Hematopoietic multipotent progenitor cell treated with erythropoietin and hydrocortisone succinate and interleukin-3 and kit ligand, for 6 days (in vitro differentiated cells): ENCODE measurements around the gene ETFB.
A peak's percentile ranks its signal among the peaks of the same experiment; 100 is the strongest.

Experiments
- DNase-seq: peaks from one replicate; pipeline ENCODE4 v3.0.0-alpha.2; 2015

The ETFB gene

DNA sequence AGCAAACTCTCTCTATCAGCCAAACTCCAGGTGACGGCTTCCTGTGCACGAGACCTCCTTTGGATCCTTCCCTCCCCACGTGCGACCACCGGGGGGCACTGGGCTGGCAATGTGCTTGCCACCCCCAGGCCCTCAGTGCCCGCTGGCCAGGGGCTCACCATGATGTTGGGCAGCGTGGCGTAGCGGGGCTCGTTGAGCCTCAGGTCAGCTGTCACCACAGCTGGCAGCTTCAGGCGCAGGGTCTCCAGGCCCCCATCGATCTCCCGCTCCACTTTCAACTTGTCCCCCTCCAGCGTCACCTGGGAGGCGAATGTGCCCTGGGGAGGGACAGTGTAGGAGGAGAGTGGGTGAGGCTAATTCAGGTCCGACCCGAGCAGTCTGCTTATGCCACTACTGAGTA is 19.4 kb downstream of the ETFB start:
- no peak for DNase-seq

DNA sequence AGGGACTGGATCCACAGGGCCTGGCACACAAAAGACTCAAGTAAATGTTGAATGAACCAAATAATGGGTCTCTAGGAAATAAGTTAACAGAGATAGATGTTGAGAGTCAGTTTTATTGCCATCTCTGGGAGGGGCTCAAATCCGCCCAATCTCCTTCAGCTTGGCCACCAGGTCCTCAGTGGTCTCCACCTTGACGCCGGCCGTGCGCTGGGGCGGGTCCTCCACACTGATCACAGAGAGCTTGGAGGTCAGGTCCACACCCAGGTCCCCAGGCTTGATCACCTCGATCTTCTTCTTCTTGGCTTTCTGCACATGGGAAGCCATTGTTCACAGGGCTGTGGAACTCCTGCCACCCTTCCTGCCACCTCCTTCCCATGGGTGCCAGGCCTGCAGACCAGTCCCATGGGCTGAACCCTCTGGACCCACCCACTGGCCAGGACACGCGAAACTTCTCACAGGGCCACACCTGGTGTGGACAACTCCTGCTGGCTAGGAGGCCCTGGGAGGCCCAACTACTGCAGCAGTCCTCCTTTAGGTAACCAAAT is 21.0 kb downstream of the ETFB start:
- no peak for DNase-seq

DNA sequence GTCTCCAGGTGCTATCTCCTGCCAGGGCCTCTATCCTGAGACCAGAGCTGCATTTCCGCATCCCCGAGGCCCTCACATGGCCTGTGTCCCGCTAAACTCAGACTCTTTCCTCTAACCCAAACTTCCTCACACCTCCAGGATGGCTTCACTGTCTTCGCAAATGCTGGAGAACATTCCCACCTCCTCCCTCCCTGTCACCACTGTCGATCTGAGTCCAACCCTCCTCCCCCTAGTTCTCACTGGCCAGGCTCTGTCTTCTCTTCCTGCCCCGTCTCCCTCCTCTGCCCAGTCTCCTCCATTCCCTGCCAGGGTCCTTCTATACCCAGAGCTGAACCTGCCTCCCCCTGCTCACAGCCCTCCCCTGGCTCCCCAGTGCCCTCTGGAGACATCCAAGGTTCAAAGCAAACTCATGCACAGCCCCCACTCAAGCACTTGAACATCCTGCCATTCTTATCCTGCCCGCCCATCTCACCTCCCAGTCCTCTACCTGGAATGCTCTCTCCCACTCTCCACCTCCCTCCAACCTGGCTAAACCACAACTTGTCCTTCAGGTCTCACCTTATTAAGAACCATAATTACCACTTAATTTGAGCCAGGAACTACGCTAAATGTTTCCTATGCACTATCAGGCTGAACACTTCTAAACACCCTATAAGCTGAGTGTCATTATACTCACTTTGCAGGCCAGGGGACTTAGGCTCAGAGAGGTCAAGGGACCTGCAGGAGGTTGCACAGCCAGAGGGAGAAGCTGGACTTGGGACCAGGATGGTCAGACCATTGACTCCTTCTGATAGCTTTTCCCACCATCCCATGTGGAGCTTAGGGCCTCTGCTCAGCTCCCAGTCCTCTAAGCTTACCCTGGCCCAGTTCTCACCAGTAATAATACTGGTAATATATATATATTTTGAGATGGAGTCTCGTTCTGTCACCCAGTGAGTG is 23.3 kb downstream of the ETFB start:
- no peak for DNase-seq

DNA sequence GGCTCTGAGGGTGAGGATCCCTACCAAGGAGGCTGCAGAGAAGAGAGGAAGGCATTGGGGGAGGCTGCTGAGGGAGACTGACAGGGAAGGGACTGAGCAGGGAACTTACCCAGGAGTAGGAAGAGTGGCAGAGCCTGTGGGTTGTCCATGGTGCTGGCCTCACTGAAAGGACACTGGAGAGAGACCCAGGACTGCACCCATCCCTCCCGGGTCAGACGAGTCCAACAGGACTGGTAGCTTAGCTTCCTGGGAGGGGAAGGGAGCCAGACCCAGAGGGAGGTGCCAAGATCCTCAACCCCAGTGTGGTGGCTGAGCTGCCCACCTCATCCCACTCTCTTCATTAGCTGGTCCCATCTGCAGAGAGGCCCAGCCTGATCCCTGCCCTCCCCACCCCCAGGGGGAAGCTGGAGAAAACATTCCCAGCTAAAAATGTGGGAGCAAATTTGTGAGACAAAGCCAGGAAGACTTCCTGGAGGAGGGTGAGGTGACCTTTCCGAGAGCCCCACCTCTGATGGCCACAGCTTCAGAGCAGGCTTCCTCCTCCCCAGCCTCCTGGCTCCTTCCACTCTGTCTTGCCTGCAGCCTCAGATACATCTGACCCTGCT is 24.1 kb downstream of the ETFB start, which contains the start of gene VSIG10L:
TSS of gene VSIG10L (minus strand) at position 164 of the 605 bp plus-strand sequence. CDS start at position 149, 15 bp downstream.
- no peak for DNase-seq

DNA sequence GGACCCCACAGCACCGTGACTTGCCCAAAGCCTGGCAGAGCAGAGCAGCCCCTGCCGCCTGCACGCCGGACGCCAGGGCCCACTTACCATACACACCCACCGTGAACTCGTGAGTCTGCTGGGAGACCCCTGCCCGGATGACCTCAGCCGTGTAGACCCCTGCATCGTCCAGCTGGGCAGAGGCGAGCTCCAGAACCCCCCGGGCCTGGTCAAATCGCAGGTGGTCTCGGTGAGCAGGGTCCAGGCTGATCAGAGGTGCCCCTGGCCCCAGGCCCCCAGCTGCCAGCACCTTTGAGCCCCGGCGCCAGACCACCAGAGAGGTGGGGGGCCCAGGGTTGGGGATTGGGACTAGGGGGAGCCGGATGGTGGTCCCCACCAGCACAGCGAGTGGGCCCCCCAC is 25.1 kb downstream of the ETFB start:
- no peak for DNase-seq

DNA sequence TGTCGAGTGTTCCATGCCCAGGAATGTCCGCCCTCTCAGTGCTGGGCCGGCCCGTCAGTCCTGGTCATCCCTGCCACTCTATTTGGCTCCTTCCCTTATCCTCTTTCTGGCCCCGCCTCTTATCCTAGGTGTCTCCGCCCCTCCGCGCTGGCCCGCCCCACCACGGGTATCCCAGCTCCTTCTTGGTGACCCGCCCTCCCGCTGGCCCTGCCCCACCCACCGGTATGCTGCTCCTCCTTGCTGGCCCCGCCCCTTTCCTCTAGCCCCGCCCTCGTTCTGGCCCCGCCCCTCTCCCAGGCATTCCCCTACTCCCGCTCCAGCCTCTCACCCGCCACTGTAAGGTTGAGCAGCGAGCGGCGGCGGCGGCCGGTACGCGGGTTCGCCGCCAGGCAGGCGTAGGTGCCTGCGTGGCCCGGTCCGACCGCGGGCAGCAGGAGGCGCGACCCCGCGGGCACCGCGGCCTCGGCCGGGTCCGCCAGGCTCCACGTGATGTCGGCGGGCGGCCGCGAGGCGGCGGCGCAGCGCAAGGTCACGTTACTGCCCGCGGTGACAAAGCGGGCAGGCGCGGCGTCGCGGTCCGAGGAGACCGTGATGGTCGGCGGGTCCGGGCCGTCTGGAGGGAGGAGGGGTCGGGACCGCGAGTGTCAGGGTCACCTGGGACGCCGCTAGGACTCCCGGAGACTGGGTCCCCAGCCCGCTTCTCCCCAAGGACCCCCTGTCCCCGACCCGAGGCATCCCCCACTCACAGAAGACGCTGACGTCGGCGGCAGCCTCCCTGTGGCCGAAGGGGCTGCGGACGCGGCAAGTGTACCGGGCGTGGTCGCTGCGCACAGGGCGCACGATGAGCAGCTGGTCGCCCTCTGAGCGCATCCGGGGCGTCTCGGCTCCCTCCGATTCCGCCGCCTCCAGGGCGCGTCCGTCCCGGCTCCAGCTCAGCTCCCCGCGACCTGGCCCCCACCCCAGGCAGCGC is 26.2 kb downstream of the ETFB start:
- DNase-seq: peak; percentile 98

DNA sequence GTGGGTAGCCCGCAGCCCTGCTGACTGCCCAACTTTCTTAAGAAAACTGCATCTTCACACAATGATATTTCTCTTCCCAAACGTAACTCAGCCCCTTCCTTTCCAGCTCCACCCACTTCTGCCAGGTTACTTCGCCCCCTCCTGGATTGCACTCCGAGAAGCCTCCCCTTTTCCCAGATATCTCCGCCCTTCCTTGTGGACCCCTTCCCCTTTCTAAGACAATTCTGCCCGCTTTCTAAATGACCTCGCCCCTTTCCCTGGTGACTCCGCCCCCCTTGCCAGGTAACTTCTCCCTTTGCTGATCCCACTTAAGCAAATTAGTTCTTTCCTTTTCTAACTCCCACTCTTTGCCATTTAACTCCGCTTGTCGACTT is 26.9 kb downstream of the ETFB start:
- no peak for DNase-seq

DNA sequence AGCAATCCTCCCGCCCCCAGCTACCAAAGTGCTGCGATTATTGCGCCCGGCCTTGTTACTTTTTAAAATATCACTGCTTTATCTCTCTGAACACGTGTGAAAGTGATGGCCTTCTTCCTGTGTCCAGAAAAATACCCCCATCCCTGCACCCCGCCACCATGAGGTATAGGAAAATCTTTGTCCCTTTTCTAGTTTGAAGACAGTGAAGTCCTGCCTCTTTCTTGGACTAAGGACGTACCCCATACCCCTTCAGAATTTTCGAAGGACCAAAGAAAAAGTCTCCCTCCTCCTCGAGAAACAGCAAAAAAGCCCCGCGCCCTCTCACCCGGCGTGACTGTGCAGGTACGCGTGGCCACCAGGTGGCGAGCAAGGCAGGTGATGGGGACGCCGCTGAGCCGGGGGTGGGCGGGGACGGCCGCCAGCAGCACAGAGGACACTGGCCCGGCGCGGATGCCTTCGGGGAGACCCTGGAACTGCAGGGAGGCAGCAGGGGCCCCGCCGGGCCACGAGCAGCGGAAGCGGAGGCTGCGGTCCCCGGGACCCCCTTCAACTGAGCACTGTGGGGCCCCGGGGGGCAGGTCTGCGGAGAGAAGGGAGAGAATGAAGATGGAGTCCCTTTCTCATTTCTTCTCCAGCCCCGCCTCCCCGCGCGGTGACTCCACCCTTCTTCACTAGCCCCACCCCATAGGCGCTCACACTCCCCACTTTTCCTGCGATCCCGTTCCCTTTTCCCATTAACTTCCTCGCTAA is 27.4 kb downstream of the ETFB start:
- DNase-seq: peak; percentile 88

DNA sequence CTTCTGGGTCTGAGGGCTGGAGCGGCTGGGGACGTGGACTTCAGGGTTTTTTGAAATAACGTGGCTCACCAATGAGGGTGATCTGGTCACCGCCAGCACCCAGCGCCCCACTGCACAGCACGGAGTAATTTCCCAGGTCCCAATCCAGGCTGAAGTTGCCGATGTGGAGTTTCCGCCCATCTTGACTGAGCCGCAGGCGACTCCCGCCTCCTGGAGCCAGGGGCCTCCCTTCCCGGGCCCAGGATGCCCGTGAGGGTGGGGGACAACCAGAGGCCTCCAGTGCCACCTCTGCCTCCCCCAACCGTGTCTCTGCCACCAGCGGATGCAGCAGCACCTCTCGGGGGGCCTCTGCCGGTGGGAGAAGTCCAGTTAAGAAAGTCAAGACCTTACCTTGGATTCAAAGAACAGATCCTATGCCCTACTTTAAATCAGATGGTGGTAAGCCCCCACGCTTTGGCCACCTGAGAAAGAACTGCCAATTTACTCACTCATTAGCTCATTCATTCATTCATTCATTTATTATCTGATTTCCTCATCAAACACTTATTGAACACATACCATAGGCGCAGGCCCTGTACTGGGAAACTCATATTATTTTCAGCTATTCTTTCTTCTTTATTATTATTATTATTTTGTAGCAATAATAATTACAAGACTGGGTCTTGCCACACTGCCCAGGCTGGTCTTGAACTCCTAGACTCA is 28.2 kb downstream of the ETFB start:
- no peak for DNase-seq

DNA sequence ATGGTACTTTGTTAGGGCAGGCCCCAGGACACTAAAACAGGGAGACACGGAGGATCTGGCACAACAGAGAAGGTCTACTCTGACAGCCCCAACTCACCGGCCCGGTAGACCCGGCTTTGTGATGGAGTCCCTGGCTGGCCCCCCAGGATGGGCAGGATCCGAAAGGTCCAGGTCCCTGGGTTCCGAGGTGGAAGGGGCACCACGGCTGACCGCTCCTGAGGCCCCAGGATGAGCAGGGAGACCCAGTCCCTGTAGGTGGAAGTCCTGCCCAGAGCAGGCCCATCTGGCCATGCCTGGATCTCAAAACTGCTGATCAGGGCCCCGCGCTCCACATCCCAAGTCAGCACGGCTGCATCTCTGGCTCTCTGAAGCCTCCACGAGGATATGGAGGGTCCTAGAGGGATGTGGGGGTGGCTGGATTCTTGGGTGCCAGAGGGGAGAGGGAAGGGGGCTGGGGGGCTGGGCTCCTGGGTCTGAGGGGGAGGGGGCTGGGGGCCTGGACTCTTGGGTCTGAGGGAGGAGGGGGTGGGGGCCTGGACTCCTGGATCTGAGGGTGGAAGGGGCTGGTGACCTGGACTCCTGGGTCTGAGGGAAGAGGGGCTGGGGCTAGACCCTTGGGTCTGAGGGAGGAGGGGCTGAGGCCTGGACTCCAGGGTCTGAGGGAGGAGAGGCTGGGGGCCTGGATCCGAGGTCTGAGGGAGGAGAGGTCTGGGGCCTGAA is 28.9 kb downstream of the ETFB start:
- no peak for DNase-seq

DNA sequence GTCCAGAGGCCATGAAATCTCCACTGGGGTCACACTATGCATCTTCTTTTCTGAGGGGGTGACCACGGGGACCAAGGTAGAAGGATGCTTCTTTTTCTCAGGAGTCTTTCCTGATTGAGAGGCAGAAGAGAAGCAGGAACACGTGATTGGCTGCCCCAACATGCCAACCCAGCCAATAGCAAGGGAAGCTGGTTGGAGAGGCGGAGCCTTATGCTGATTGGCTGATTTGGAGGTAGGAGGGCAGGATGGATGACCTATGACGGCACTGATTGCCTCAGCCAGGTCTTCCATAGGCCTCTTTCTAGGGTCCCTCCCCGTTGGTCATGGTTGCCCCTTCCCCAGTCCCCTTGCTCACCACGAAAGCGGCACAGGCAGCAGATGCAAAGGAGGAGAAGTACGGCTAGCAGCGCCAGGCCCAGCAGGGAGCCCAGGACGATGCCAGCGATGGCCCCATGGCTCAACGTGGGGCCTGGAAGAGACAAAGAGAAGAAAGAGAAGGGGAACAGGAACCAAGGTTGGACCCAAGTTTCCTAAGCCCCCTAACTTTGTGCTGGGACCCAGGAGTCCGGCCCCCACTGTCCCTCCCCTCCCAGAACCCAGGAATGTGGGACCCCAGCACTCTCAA is 32.2 kb downstream of the ETFB start:
- no peak for DNase-seq

DNA sequence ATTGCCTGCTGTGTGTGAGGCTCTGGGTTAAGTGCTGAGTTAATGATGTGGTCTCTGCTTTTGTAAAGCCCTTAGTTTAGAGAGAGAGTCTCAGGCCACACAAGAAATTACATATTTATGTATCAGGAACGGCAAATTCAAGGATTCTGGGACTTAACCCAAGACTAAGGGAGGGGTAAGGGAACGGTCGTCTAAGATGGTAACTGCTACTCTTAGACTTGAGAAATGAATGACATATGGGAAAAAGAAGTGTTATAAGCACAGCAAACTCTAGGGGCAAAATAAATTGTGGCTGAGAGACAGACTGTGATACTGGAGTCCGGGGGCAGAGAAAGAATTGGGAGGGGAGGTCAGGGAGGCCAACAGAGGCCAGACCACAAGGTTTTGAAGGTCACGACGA is 34.5 kb downstream of the ETFB start:
- no peak for DNase-seq

DNA sequence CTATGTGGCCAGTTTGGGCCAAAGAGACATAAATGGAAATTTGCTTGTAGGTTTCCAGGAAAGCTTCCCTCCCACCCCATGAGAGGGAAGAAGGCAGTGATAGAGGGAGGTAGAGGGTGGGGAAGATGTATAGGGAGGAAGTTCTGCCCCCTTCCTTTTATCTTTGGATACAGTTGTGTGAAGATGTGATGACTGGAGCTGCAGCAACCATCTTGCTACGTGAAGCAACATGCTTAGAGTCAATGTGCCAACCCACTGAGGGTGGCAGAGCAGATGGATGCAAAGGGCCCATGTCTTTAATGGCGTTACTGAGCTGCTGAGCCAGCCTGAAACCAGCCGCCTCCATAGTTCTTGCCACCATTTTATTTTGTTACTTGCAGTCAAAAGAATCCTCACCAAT is 35.0 kb downstream of the ETFB start:
- DNase-seq: no peak

DNA sequence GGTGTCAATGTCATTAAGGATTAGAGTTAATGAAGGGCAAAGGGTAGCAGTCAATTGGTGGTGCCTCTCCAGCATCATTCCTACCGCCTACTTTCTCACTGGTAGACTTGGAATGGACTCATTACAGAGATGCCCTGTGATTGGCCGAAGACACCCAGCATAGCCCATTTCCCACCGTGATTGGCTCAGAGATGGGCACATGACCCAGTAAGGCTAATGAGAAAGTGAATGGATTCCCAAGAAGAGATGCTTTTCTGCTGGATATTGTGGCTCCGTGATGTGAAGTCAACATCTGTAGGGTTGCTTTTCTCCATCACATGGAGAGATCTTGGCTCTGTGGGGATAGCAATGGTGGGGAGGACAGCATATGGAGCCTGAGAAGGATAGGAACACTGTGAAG is 35.8 kb downstream of the ETFB start:
- DNase-seq: no peak

DNA sequence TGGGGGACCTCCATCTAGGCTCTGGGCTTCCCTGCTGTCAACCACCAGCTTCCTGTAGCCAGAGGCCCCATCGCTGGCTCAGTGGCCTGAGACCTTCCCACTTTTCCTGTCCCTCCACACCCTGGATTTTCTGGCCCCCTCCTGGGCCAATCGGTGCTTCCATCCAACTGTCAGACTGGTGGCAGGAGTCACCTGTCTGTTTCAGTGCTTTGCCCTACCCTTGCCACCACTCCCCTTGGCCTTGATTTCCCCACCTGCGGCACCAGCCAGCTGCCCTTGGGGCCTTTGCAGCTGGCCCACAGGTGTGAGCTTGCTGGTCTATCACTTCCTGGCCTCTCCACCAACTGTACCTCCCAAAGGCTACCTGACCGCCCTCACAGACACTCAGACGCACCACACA is 36.8 kb downstream of the ETFB start:
- no peak for DNase-seq

DNA sequence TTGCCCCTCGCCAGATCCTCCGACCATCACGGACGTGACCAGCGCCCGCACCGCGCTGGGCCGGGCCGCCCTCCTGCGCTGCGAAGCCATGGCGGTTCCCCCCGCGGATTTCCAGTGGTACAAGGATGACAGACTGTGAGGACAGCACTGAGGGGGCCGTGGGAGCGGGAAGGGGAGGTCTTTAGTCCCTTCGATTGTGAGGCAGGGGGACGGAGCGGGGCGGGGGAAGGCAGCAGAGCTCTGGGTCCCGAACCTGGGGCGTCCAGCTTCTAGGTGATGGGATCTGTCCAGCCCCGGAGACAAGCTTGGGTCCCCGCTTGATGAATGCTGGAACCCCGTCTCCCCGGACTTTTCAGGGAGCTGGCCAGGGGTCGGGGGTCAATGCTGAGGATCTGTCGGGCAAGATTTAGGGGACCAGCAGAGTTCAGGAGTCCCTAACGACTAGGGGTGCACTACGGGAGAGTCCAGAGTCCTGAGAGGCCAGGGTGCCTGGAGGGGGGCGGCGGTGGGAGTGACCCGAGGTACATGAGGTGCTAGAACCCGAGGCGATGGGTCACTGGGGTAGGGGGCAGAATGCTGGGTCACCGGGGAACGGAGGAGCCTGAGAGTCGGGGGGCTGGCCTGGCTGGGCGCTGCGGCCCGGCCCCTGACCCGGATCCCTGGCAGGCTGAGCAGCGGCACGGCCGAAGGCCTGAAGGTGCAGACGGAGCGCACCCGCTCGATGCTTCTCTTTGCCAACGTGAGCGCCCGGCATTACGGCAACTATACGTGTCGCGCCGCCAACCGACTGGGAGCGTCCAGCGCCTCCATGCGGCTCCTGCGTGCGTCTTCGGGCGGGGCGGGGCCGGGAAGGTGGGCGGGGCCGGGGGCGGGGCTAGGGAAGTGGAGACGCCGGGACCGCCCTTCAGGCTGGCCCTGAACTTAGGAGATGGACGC is 38.9 kb downstream of the ETFB start:
- peak; percentile 88 for DNase-seq

DNA sequence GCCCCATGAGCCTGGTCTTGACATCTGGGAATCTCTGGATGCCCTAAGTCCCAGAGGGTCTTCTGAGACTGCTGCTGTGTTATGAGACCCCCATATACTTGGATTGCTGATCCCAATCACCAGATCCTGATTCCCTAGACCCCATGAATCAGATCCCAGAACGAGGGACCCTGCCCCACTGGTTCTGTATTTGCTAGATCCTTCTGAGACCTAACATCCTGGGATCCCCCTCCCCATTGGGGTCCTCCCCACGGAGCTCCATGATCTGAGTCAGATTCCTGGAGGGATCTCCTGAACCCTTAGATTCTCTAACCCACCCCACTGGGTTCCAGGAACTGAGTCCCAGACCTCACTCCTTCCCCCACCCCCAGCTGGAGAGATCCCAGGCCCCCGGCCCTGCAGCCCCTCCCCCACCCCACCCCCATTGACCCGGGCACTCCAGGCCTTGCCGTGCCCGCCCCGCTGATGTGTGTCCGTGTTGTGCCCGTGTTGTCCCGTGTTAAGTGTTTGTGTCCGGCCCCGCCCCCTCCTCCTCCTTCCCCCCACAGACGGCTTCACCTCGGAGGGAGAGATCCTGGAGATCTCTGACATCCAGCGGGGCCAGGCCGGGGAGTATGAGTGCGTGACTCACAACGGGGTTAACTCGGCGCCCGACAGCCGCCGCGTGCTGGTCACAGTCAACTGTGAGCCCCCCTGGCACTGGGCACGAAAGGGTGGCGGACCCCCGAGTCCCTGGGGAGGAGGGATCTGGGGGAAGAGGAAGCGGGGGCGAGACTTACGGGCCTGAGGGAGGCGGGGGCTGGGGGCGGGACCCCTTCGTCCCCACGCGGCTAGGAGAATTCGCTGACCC is 39.7 kb downstream of the ETFB start:
- no peak for DNase-seq
